GM12878 (cell line): ENCODE measurements around the gene KCNJ10. TPM values are rescaled to one million over a fixed set of nuclear protein-coding genes. Genes with fewer than 3 reads are reported as not detected.

Source experiments
- ATAC-seq: fragments of 200-7000 bp; cut with Tn5 transposase; 3 replicates; pipeline ENCODE4 v1.9.1; 2020; ENCODE audit warnings: mild to moderate bottlenecking, moderate library complexity
- BruUV-seq: library from RNA; stranded (reverse); fragments of 400-500 nt; replicated peaks from 2 replicates; lab custom pipeline; 2021; lab: Mats Ljungman, UMichigan
- CTCF ChIA-PET: fragments of 300-600 bp; sonication (Branson Sonifier 250); formaldehyde crosslinking; extraction: SDS; loops from one replicate; lab custom pipeline; 2021; ENCODE audit warnings: inconsistent platforms; lab: Yijun Ruan, JAX
- POLR2A ChIA-PET: fragments of 350-600 bp; formaldehyde crosslinking; extraction: SDS; loops from one replicate; lab custom pipeline; 2021; ENCODE audit warnings: inconsistent platforms; lab: Charles Lee
- RAD21 ChIA-PET: fragments of 300-600 bp; sonication (Branson Sonifier 250); formaldehyde crosslinking; loops from one replicate; lab custom pipeline; 2023; ENCODE audit warnings: antibody characterized with exemption; ENCODE audit not compliant: unreplicated experiment; lab: Charles Lee
- SMC1A ChIA-PET: fragments of 300-600 bp; sonication (Branson Sonifier 250); formaldehyde crosslinking; loops from one replicate; lab custom pipeline; 2023; ENCODE audit not compliant: unreplicated experiment, uncharacterized antibody; lab: Charles Lee
- DNase-seq: peaks from one replicate; pipeline ENCODE4 v3.0.0-alpha.2; 2011; ENCODE audit warnings: low read depth, low spot score
- FAIRE-seq: peaks from 3 replicates; lab custom pipeline; 2011; peaks lifted over from hg19 to GRCh38; lab: Jason Lieb, UNC
- H2AFZ ChIP-seq: 2 replicates; pipeline ENCODE4 v1.6.0; 2011; ENCODE audit warnings: low read depth, low read length, control low read depth; ENCODE audit not compliant: control insufficient read depth
- H3K27ac ChIP-seq: 2 replicates; pipeline ENCODE4 v1.5.1; 2011; ENCODE audit warnings: control low read depth; ENCODE audit not compliant: control insufficient read depth, insufficient read depth
- H3K27me3 ChIP-seq, 2 experiments: replicated peaks in 1 of 2; 2 replicates each; pipeline versions ENCODE4 v1.6.0 to v1.6.1; 2011; ENCODE audit warnings: low read length in 1 of 2; ENCODE audit not compliant: control insufficient read depth in 2 of 2, insufficient read depth in 2 of 2
- H3K36me3 ChIP-seq, 2 experiments: 2 replicates each; pipeline ENCODE4 v1.5.1; 2011; ENCODE audit warnings: low read length in 1 of 2; ENCODE audit not compliant: control insufficient read depth in 2 of 2, insufficient read depth in 2 of 2
- H3K4me1 ChIP-seq: 2 replicates; pipeline ENCODE4 v1.6.1; 2011; ENCODE audit warnings: mild to moderate bottlenecking, low read length, moderate library complexity, mixed read lengths; ENCODE audit not compliant: control insufficient read depth, insufficient read depth
- H3K4me2 ChIP-seq: 2 replicates; pipeline ENCODE4 v1.6.0; 2011; ENCODE audit warnings: control low read depth; ENCODE audit not compliant: control insufficient read depth, insufficient read depth
- H3K4me3 ChIP-seq: fragments of 200-600 bp; sonication (generic); 2 replicates; pipeline ENCODE4 v1.5.1; 2016
- H3K79me2 ChIP-seq: 2 replicates; pipeline ENCODE4 v1.6.0; 2011; ENCODE audit warnings: low read length; ENCODE audit not compliant: control insufficient read depth, insufficient read depth
- H3K9ac ChIP-seq: 2 replicates; pipeline ENCODE4 v1.8.0; 2011; ENCODE audit warnings: low read length, control low read depth, mixed read lengths; ENCODE audit not compliant: control insufficient read depth, insufficient read depth
- H3K9me3 ChIP-seq: replicated peaks from 3 replicates; pipeline ENCODE4 v1.5.1; 2011; ENCODE audit warnings: mild to moderate bottlenecking, low read length; ENCODE audit not compliant: control insufficient read depth, insufficient read depth
- H4K20me1 ChIP-seq: 2 replicates; pipeline ENCODE4 v1.6.0; 2011; ENCODE audit not compliant: control insufficient read depth, insufficient read depth
- BRCA1 ChIP-seq: IDR thresholded peaks from 2 replicates; pipeline ENCODE4 v1.6.1; 2011; ENCODE audit warnings: low read depth, low read length, improper control_type of control experiment
- HDAC6 ChIP-seq: fragments of 200-600 bp; sonication (generic); IDR thresholded peaks from one replicate; pipeline ENCODE4 v1.8.0; 2017; ENCODE audit warnings: antibody characterized with exemption; ENCODE audit not compliant: unreplicated experiment
- HDGF ChIP-seq: fragments of 450-650 bp; IDR thresholded peaks from 2 replicates; pipeline ENCODE4 v1.6.1; 2016; ENCODE audit warnings: antibody characterized with exemption
- MAX ChIP-seq: IDR thresholded peaks from 2 replicates; pipeline ENCODE4 v1.6.1; 2012; ENCODE audit warnings: low read depth, low read length, improper control_type of control experiment
- MLLT1 ChIP-seq: fragments of 450-650 bp; IDR thresholded peaks from 2 replicates; pipeline ENCODE4 v1.6.1; 2016; ENCODE audit warnings: mild to moderate bottlenecking
- MXI1 ChIP-seq: fragments of 150-350 bp; IDR thresholded peaks from 2 replicates; pipeline ENCODE4 v1.6.1; 2011; ENCODE audit warnings: low read depth, mild to moderate bottlenecking, inconsistent platforms, low read length, improper control_type of control experiment
- NFYB ChIP-seq: IDR thresholded peaks from 2 replicates; pipeline ENCODE4 v1.6.1; 2011; ENCODE audit warnings: low read depth, mild to moderate bottlenecking, low read length, improper control_type of control experiment, moderate library complexity; ENCODE audit not compliant: insufficient read depth
- PML ChIP-seq: IDR thresholded peaks from 2 replicates; pipeline ENCODE4 v1.6.1; 2012; ENCODE audit warnings: low read length, inconsistent platforms
- RAD21 ChIP-seq: IDR thresholded peaks from 2 replicates; pipeline ENCODE4 v1.6.1; 2011; ENCODE audit warnings: mild to moderate bottlenecking, low read depth, low read length, moderate library complexity; ENCODE audit not compliant: insufficient read depth
- RBBP5 ChIP-seq: fragments of 200-600 bp; sonication (generic); conservative IDR thresholded peaks from 2 replicates; pipeline ENCODE4 v1.6.1; 2016
- SIX5 ChIP-seq: IDR thresholded peaks from 2 replicates; pipeline ENCODE4 v1.6.1; 2011; ENCODE audit warnings: mild to moderate bottlenecking, low read depth, low read length, moderate library complexity; ENCODE audit not compliant: severe bottlenecking
- SMAD5 ChIP-seq: IDR thresholded peaks from 2 replicates; pipeline ENCODE4 v1.6.1; 2016; ENCODE audit warnings: antibody characterized with exemption, low read depth
- SUPT20H ChIP-seq: IDR thresholded peaks from 2 replicates; pipeline ENCODE4 v1.6.1; 2011; ENCODE audit warnings: low read depth, mild to moderate bottlenecking, low read length, moderate library complexity, borderline replicate concordance; ENCODE audit not compliant: control insufficient read depth
- TCF12 ChIP-seq: IDR thresholded peaks from 2 replicates; pipeline ENCODE4 v1.6.1; 2011; ENCODE audit warnings: low read depth, mild to moderate bottlenecking, low read length
- whole genome bisulfite sequencing: methylation state at CpG from one replicate; pipeline ENCODE4 v1.1.6; 2016; ENCODE audit warnings: low lambda C conversion rate; ENCODE audit not compliant: insufficient replicate concordance, insufficient coverage; ENCODE audit errors: missing lambda C conversion rate; 5-methylcytosine and 5-hydroxymethylcytosine counted together
- in situ Hi-C: fragments of 300-500 bp; cut with MboI; formaldehyde crosslinking; loops from 9 replicates; pipeline ENCODE4 v1.14.3; 2018; ENCODE audit warnings: mixed read lengths
- intact Hi-C: fragments of 100-400 bp; cut with micrococcal nuclease; formaldehyde crosslinking; loops from one replicate; pipeline ENCODE4 v1.14.2; 2022; ENCODE audit not compliant: unreplicated experiment
- polyA plus RNA-seq, 11 experiments: library from polyadenylated mRNA; depleted of rRNA in 4 of 11; unstranded in 6 of 11; stranded (reverse) in 5 of 11; fragments of >200 nt; fragmentation: Nextera tagmentation in 4 of 11; fragmentation: Illumina TruSeq in 1 of 11; extraction: Ambion mirVana in 4 of 11; extraction: Trizol in 1 of 11; gene quantifications; 1 replicate in 1 of 11; 2 replicates in 10 of 11; pipeline versions ENCODE4 v1.2.1 to v1.2.3, GENCODE V29; 2011 to 2016; ENCODE audit warnings: inconsistent platforms in 2 of 11, missing spikeins in 2 of 11, low read depth in 1 of 11
- total RNA-seq, 4 experiments: library from RNA; depleted of rRNA in 3 of 4; stranded (reverse); fragments of >200 nt in 3 of 4; fragmentation: Illumina TruSeq in 1 of 4; extraction: Trizol in 1 of 4; gene quantifications; 2 replicates each; pipeline versions ENCODE4 v1.2.1 to v1.2.3, GENCODE V29; 2013 to 2021
- TF ChIP-seq, protein P1 (sequence below): fragments of 450-650 bp; IDR thresholded peaks from 2 replicates; pipeline ENCODE4 v1.6.1; 2017; ENCODE audit warnings: mild to moderate bottlenecking

The KCNJ10 gene
- total and polyA plus RNA-seq, 10 of the 15 experiments (the other 5 are each of a cell fraction or from before 2014, with no cell fraction given): 0.01 to 0.29 (median 0.09) TPM; not detected in 2

- TF ChIP-seq, protein P1, sequence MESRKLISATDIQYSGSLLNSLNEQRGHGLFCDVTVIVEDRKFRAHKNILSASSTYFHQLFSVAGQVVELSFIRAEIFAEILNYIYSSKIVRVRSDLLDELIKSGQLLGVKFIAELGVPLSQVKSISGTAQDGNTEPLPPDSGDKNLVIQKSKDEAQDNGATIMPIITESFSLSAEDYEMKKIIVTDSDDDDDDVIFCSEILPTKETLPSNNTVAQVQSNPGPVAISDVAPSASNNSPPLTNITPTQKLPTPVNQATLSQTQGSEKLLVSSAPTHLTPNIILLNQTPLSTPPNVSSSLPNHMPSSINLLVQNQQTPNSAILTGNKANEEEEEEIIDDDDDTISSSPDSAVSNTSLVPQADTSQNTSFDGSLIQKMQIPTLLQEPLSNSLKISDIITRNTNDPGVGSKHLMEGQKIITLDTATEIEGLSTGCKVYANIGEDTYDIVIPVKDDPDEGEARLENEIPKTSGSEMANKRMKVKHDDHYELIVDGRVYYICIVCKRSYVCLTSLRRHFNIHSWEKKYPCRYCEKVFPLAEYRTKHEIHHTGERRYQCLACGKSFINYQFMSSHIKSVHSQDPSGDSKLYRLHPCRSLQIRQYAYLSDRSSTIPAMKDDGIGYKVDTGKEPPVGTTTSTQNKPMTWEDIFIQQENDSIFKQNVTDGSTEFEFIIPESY: no peak
- TF ChIP-seq, all 136 proteins: peak for 0
Observed at GRCh38 chr1:160117709-160118183, 47.8 kb upstream of the KCNJ10 start (continued).

GRCh38 chr1:160117300-160117699, 47.3 kb upstream of the KCNJ10 start:
- no peaks in the 10 kb centered on the region for H3K36me3 ChIP-seq
- intact Hi-C loops (no loop called here), in situ Hi-C loops (no loop called here)
- BruUV-seq: no TSS peak
- no peak for DNase-seq
- no peak overlapping the region for H3K9ac ChIP-seq
- no peak overlapping the region for H3K27ac ChIP-seq
- no peak overlapping the region for H3K4me2 ChIP-seq
- CTCF ChIA-PET: interaction anchor here (0.8 to 0.9 kb wide), 2 partner anchors 244 to 246 kb away, joined by 3 read pairs; no protein-coding TSS in a partner anchor
- no peak for ATAC-seq
- no peaks in the 10 kb centered on the region for H3K79me2 ChIP-seq
- SMC1A ChIA-PET: no interaction called here
- no peak overlapping the region for H2AFZ ChIP-seq
- no peaks in the 10 kb centered on the region for H3K9me3 ChIP-seq
- no peak overlapping the region for H3K4me3 ChIP-seq
- 0% methylated on average over 1 of the region's 1 CpG for WGBS
- H4K20me1 ChIP-seq: 0 out of 2 replicates have a peak, but pooled peaks cover 3% of the 10 kb centered on the region
- H3K27me3 ChIP-seq: peaks cover 0 to 7% of the 10 kb centered on the region in 2 experiments
- RAD21 ChIA-PET: no interaction called here
- no peak for FAIRE-seq
- TF ChIP-seq BRCA1: no peak
- no peak for TF ChIP-seq MAX
- TF ChIP-seq MLLT1: no peak
- TF ChIP-seq SIX5: no peak
- TF ChIP-seq SUPT20H: no peak
- TF ChIP-seq SMAD5: no peak
- TF ChIP-seq HDAC6: no peak
- TF ChIP-seq MXI1: no peak
- TF ChIP-seq NFYB: no peak
- no peak for TF ChIP-seq RBBP5
- TF ChIP-seq HDGF: no peak
- no peak for TF ChIP-seq PML
- TF ChIP-seq RAD21: no peak
- TF ChIP-seq TCF12: no peak
- TF ChIP-seq, all 136 proteins: peak for 0
- POLR2A ChIA-PET: no interaction called here
- no peaks in the 10 kb centered on the region for H3K4me1 ChIP-seq
